Inflammatory macrophage treated with lipopolysaccharide for 4 hours (primary cell): ENCODE results near the gene LHFPL2.
A peak's percentile ranks its signal among the peaks of the same experiment; 100 is the strongest.

Source experiments
- DNase-seq: peaks from one replicate; pipeline ENCODE4 v3.0.0-alpha.2; 2020

LHFPL2 gene

GRCh38 chr5:78593465-78593864, 55.1 kb downstream of the LHFPL2 start:
- no peak for DNase-seq

- no peak for DNase-seq
Measured at GRCh38 chr5:78592735-78593386, 55.7 kb downstream of the LHFPL2 start.

GRCh38 chr5:78591972-78592700, 56.4 kb downstream of the LHFPL2 start:
- peak; percentile 76 for DNase-seq

- peak; percentile 88 for DNase-seq
Measured at GRCh38 chr5:78591138-78591612, 57.4 kb downstream of the LHFPL2 start.

DNA sequence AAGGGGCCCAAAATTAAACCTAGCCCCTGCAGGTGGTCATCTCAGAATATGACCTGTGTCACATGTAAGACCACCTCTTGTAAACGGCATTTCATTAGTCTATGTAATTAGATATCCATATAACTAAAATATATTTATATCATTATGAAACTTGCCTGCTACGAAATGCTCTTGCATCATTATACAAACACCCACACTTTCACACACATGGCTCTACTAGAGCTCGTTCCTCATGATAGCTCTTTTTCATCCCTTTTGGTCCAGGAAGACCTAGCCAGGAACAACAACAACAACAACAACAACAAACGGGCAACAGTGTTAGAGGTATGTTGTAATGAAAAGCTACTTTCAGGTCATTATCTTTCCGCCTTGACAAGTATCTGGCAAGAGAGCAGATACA, 58.6 kb downstream of the LHFPL2 start:
- DNase-seq: peak; percentile 74

- no peak for DNase-seq
Measured at GRCh38 chr5:78588507-78588906, 60.1 kb downstream of the LHFPL2 start.

- peak; percentile 22 for DNase-seq
Measured at GRCh38 chr5:78587775-78588291, 60.7 kb downstream of the LHFPL2 start.

DNA sequence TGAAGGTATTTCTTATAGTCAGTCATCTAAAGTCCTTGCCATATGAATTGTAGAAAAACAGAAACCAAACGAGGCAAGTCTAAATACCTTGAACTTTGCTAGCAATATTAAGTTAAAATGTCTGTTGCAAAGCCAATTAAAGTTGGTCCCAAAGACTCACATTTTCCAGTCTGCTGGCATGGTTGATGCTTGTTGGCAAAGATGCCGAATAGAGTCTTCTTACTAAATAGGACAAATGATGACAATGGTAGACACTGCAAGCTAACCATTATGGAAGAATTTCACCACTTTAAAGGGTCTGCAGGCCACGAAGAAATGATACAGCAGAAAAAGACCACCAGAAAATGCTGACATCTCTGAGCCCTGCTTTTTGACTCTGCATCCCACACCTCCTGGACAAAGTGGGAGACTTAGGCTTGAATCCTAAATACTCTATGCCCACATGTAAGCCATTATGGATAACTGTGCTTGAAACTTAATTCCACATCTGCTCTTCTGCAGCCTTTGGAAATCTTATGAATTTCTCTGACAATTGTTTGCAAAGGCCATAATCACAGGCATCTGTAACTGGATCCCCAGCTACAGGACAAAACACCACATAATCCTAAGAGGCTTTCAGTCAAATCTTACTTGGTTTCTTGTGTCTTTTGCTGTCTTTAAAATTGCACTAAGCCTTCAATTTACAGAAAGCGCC, 61.3 kb downstream of the LHFPL2 start:
- DNase-seq: no peak

- peak; percentile 86 for DNase-seq
Measured at GRCh38 chr5:78586251-78586650, 62.3 kb downstream of the LHFPL2 start.

- no peak for DNase-seq
Measured at GRCh38 chr5:78578015-78578414, 70.6 kb downstream of the LHFPL2 start.

DNA sequence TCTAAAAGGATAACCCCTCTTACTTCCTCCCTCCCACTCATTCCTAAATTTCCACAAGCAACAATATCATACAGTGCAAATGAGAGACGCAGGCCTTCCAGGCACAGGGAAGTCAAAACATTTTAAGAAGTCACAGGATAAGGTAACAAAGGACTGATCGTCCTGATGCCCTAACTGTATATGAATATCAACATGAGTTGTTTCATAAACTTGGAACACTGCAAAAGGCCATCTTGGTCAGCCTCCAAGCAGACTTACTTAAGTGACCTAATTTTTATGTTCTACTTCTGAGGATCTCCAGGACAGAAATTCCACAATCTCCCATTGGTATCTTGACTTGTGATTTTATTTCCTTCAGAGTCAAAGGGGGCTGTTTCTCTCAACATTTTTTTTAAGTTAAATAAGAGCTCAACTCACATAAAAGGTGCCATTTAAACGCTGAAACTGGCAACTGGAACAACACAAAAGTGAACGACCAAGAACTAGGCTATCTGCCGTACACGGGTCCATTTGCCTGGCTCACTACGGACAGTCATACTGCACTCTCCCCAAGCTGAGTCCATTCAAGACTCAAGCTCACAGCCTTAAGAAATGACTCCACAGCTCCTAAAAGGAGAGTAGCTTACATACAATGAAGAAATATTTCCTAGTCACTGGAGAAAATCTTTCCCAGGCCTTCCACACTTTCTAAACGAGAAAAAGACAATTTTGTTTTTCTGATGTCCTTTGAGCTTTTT, 71.3 kb downstream of the LHFPL2 start:
- DNase-seq: no peak

DNA sequence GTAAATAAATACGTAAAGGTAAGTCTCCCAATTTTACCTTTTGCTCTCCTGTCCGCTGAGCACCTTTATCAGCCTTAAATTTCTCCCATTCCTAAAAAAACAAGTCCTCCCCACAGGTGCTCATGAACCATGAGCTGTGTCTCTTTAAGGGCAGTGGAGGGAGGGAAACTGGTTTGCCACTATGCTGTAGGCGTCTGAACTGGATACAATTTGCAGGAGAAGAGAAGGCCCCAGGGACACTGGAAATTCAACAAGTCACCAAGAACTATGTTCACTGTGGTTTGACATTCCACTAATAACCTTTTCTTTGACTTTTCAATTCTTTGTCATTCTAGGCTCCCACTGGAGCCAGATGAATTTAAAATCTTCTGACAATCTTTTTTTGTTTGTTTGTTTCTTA, 72.2 kb downstream of the LHFPL2 start:
- DNase-seq: no peak

DNA sequence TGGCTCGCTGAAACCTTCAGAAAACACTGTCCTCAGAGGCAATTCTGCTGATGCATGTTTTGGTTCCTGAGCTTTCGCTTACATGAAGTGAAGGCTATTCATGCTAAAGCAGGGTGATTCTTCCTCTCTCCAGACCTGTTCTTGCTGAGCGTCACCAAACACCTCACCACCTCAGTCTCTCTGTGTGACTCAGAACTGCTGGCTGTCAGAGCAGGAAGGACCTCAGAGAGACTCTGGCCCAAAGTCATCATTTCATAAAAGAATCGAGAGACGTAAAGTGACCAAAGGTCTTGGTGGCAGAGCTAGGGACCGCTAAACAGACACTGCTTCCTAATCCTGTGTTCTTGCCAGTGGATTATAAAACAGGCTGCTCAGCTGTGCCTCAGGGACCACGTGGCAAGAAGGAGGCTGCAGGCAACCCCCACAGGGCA, 73.8 kb downstream of the LHFPL2 start:
- DNase-seq: no peak

DNA sequence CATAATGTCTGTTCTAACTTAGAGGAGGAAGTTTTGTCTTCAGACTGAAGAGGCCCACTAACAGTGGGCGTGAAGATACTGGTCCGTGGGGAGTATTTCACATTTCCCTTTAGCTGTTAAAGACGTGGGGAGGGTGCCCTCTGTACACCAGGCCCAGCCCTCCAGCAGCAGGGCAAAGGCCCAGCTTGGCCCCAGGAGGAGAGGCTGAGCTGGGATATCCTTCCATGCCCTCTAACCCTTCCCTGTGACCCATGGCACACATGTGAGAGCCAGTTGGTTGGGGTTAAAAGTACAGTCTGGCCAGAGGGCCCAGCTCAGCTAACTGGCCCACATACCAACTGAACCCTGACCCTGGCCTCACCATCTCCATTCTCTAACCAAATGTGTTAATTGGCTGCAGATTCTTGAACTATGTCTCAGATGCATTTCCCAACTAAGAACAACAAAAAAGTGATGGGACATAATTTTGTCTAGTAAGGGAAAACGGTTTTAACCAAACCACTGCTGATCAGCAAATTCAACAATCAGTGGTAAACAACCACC, 74.4 kb downstream of the LHFPL2 start:
- peak; percentile 77 for DNase-seq

DNA sequence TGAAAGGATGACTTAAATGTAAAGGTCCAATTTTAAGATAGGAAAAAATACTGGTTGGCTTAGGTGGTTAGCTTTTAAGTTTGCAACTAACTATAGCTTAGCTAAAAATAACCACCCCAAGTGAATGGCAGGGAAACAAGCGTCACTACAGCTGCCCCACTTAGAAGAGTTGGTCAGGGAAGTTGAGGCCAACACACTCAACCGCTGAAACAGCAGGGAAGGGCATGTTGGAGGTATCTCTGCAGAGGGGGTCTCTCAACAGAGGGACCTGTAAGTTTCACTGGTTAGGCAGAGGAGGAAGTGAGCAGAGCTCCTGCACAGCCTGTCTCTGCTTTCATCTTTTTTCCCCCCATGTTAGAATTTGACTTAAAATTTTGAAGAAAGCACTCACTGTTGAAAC, 75.3 kb downstream of the LHFPL2 start:
- DNase-seq: no peak

GRCh38 chr5:78570646-78571045, 77.9 kb downstream of the LHFPL2 start:
- no peak for DNase-seq

DNA sequence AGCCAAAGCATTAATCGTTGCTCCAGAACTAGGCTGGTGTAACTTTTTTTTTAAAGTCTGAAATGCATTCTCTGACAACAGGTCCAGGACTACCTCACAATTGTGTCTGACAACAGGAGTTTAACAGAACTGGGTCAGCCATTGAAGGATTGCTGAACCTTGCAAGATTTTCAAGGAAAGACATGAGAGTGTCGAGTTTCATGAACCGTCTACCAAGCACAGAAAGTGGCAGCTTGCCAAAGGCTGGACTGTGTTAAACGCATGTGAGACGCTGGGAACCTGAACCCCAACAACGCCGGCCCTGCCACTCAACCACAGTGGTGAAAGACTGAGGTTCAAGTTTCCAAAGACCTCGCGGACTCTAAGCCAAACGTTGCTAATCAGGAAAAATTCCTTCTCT, 79.1 kb downstream of the LHFPL2 start:
- DNase-seq: no peak

DNA sequence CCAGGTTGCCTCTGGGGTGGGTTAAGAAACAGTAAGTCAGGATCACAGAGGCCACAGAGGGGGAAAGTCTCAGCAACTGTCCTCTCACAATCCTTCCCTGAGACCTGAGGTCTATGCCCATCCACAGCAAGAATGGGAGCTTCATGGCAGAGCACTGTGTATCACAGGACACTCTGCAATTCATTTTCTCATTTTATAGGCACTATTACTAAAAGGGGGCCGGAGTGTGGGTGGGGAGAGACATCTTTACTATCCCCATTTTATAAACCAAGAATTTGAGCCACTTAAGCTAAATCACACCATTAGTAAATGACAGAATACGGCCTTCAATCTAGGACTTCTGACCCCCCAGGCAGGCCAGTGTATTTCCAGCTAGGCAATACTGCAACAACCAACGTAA, 79.9 kb downstream of the LHFPL2 start:
- DNase-seq: no peak

GRCh38 chr5:78568212-78568611, 80.4 kb downstream of the LHFPL2 start:
- DNase-seq: no peak

DNA sequence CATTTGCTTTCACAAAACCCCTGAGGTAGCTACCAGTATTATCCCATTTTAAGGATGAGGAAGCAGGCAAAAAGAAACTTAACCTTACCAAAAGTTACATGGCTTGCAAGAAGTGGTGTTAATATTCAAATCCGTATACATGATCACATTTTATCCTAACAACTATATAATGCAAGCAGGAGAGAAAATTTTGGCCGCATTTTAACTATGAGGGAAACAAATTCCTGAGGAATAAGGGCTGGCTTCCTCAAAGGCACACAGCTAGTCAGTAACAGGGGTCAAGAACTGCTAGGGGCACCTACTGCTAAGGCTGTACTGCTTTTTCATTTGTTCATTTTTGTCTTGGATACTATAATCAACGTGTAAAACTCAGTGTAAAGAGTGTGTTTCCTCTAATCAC, 81.0 kb downstream of the LHFPL2 start:
- DNase-seq: no peak

GRCh38 chr5:78566747-78567425, 81.7 kb downstream of the LHFPL2 start:
- DNase-seq: peak; percentile 73

GRCh38 chr5:78565395-78565794, 83.2 kb downstream of the LHFPL2 start:
- no peak for DNase-seq
